GM21786 (cell line): ENCODE results near the gene DAGLB.
A peak's percentile ranks its signal among the peaks of the same experiment; 100 is the strongest.
"Not testable (repeated sequence)": the region's sequence is repeated elsewhere in the genome, so short reads cannot be mapped to it uniquely, and the experiment has no call there.

Experiments used
- ATAC-seq: cut with Tn5 transposase; IDR thresholded peaks from one replicate; pipeline ENCODE4 v1.9.1; 2021; ENCODE audit not compliant: unreplicated experiment

The DAGLB gene

DNA sequence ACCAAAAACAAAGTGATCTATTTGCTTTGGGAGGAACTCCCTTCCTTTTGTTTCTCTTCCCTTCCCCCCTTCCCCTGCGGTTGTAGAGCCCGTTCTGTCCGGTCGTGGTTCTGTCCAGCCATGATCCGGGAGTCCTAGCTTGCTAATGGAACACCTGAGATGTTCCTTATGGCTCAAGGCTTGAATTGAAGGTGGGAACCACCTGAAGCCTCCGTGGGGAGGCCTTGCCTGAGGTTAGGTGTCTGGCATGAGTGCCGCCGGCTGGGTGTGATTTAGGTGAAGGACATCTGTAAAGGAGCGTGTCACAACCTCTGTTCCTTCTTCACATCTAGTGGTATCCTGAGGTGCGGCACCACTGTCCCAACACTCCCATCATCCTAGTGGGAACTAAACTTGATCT is 46.2 kb downstream of the DAGLB start:
- no peak for ATAC-seq

GRCh38 chr7:6400243-6401105 is 47.3 kb downstream of the DAGLB start:
- not testable (repeated sequence) for ATAC-seq

DNA sequence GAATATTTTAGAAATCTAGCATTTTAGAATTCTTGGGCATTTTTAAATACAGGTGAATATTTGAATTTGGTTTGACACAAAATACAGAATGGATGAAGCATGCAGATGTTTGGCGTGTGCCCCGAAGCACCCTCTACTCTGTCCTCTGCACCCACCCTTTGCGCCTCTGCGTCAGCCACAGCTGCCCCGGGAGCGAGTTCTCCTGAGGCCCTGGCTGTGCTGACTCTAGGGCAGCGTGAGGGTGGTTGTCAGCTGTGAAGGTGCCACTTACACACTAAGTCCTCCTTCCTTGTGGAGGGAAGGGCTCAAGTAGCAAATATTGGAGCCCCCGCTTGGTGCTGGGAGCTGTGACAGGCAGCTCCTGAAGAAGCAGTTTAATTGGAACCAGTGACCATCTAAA is 48.4 kb downstream of the DAGLB start:
- no peak for ATAC-seq

GRCh38 chr7:6398943-6399342 is 48.8 kb downstream of the DAGLB start:
- ATAC-seq = no peak

DNA sequence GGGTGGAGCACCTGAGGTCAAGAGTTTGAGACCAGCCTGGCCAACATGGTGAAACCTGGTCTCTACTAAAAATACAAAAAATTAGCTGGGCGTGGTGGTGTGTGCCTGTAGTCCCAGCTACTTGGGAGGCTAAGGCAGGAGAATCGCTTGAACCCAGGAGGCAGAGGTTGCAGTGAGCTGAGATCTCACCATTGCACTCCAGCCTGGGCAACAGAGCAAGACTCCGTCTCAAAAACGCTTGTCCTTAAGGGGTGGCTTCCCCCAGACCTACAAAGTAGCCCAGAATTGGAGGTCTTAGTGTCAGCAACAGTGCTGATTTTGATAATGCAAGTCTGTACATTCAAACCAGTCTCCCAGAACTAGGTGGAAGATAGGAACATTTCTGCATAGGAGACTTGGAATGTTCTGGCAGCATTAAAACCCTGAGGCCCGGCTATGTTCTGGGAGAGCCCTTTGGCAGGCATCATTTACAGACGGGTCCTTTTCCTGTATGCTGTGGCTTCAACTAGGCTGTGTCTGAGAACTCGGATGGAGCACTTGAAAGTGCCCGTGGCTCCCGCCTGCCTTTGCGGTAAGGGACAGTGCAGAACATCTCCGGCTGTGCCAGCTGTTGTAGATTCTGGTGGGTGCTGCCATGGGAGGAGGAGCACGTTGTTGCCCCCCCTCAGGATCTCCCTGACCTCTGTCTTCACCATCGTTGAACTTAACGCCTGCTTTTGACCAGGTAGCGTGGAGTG is 49.8 kb downstream of the DAGLB start:
- ATAC-seq = not testable (repeated sequence)

- no peak for ATAC-seq
Measured at GRCh38 chr7:6395898-6396595, 51.7 kb downstream of the DAGLB start.

DNA sequence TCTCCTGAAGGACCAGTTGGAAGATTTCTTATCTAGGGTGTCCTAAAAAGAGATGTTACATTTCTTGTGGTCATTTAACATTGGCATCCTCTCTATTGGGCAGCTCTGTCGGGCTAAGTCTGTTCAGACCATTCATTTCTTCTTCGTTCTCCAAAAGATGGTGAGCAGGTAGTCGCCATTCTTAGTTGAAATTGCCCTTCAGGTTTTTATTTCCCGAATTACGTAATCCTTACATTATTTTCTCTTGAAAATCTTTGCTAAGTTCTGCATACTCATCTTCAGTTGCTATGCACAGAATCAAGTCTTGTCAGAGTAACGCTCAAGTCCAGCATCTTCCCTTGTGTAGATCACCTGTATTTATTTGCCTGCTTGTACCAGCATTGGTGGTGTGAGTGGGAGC is 53.6 kb downstream of the DAGLB start:
- ATAC-seq = no peak

- ATAC-seq = no peak
Measured at GRCh38 chr7:6393667-6394056, 54.1 kb downstream of the DAGLB start.

- peak; percentile 89 for ATAC-seq
Measured at GRCh38 chr7:6392712-6393666, 54.8 kb downstream of the DAGLB start.

- ATAC-seq = no peak
Measured at GRCh38 chr7:6389728-6390127, 58.0 kb downstream of the DAGLB start.

GRCh38 chr7:6387734-6388294 is 59.9 kb downstream of the DAGLB start:
- no peak for ATAC-seq

- ATAC-seq = no peak
Measured at GRCh38 chr7:6386779-6387178, 61.0 kb downstream of the DAGLB start.

- ATAC-seq = no peak
Measured at GRCh38 chr7:6385909-6386560, 61.7 kb downstream of the DAGLB start.

DNA sequence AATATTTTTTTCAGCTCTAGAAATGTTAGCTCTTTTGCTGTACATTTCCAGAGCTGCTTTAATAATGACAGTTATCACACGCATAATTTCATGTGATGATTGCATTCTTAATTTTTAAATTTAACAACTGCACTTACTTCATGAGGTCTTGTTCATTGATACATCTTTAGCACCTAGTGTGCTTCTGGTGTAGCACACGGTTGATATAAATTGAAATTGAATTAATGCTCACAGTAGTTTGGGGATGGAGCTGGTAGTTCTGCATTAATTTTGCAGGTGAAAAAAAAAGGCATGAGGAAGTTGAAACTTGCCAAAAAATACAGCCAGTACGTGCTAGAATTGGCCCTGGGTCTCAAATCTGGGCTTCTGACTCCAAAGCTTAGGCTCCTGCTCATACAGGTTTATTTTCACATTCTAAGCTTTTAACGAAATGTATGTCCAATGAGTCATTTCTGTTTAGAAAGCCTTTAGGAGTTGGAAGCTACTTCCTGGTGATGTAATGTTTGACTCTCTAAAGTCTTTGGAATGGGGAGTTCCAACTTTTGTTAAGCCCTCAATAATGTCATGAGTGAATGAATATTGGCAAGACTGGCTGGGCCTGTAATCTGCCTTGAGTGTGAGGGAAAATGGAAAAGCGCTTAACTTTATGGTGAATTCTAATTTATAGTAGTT is 62.5 kb downstream of the DAGLB start:
- ATAC-seq = no peak

DNA sequence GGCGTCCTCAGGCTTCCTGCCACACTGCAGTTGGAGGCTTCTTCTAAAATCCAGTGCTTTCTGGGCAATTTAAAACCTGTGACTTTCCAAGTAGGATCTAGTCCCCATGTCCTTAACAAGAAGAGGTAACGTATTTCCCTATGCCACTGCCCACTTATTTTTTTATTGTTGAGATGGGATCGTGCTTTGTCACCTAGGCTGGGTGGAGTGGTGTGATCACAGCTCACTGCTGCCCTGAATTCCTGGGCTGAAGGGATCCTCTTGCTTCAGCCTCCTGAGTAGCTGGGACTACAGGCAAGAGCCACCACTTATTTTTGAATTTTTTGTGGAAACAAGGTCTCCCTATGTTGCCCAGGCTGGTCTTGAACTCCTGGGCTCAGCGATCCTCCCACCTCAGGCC is 63.4 kb downstream of the DAGLB start:
- no peak for ATAC-seq

GRCh38 chr7:6382817-6383216 is 64.9 kb downstream of the DAGLB start:
- ATAC-seq = no peak

- ATAC-seq = not testable (repeated sequence)
Measured at GRCh38 chr7:6381846-6382245, 65.9 kb downstream of the DAGLB start.

DNA sequence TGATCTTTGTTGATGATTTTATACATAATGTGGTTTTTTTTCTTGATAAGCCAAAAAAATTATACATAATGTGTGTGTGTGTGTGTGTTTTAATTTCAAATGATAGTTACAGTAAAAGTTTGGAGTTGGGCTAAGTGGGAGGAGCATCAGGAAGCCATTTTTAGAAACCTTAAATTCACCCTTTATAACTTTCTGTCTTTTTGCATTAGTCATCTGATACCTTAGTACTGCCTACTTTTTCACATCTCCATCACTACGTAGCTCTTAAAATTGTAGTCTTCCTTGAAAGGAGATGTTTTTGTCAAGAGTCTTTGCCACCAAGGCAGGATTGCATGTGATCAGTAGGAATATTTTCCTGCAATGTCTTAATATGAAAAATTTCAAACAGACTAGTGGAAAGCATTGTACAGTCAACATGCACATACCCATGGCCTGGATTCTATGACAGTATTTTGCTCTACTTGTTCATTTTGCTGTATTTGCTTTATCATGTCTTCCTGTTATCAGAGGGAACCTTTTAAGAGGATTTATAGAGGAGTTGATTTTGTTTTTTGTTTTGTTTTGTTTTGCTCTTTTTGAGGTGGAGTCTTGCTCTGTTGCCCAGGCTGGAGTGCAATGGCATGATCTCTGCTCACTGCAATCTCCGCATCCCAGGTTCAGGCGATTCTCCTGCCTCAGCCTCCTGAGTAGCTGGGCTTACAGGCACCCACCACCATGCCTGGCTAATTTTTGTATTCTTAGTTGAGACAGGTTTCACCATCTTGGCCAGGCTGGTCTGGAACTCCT is 67.3 kb downstream of the DAGLB start:
- no peak for ATAC-seq
